ENCODE results near the gene PYGL.
"Not testable (repeated sequence)": the region's sequence is repeated elsewhere in the genome, so short reads cannot be mapped to it uniquely, and the experiment has no call there.

Gene PYGL

GRCh38 chr14:50943943-50944646 is at the start of gene PYGL:
PYGL (minus strand) TSS chr14:50944483; CDS start chr14:50944403, 80 bp downstream.
- no peak for DNase-seq (ENCODE audit: low read depth, low spot score)

GRCh38 chr14:50985859-50986331 is 41.6 kb upstream of the PYGL start:
- DNase-seq (ENCODE audit: low read depth, low spot score): no peak

DNA sequence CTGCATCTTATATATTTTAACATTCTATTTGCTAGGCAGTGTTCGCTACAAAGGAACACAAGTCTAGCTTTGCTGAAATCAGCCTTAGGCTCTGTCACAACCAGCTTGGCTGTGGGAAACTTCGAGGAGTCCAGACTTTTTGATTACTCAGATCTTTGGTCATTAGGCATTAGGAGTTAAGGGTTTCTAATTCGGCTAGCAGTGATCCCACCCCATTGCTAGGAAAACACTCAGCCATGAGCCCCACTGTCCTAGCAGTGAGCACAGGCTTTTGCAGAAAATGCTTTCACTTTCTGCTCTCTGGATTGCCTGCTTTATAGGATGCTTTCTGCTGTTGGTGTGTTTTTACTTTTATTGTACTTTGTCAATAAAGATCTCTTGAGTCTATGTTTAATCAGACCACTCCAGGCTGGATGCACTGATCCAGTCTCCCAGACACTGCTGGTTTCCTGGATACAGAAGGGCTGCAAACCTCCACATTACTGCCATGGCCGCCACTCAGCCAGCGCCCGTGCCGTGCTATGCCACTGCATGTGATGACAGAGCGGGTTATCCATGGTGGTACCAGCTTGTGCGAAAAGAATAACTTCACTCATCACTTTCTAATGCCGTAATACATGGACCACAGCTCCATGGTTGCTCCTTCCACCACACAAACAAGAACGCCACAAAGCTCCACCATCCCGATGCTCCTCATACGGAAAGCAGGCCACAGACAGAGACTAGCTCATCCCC is 41.0 kb upstream of the PYGL start:
- no peak for DNase-seq (ENCODE audit: low read depth, low spot score)

GRCh38 chr14:50984036-50984710 is 39.9 kb upstream of the PYGL start:
- no peak for DNase-seq (ENCODE audit: low read depth, low spot score)

- DNase-seq (ENCODE audit: low read depth, low spot score): no peak
Observed at GRCh38 chr14:50979941-50980850, 35.9 kb upstream of the PYGL start.

- no peak for DNase-seq (ENCODE audit: low read depth, low spot score)
Observed at GRCh38 chr14:50978888-50979287, 34.6 kb upstream of the PYGL start.

DNA sequence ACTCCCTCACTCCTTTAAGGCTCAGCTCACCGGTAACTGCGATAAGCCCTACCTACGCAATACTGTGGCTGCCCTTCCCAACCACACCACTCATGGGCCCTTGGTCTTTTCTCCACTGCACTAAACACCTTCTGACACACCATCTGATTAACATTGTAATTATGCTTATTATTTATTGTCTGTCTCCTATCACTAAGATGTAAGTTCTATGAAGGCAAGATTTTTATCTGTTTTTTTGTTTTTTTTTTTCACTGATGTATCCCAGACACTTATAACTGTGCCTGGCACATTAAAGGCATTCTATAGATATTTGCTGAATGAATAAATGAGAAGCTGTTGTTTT is 34.2 kb upstream of the PYGL start:
- DNase-seq (ENCODE audit: low read depth, low spot score): no peak

- no peak for DNase-seq (ENCODE audit: low read depth, low spot score)
Observed at GRCh38 chr14:50977863-50978528, 33.7 kb upstream of the PYGL start.

GRCh38 chr14:50974118-50974517 is 29.8 kb upstream of the PYGL start:
- no peak for DNase-seq (ENCODE audit: low read depth, low spot score)

DNA sequence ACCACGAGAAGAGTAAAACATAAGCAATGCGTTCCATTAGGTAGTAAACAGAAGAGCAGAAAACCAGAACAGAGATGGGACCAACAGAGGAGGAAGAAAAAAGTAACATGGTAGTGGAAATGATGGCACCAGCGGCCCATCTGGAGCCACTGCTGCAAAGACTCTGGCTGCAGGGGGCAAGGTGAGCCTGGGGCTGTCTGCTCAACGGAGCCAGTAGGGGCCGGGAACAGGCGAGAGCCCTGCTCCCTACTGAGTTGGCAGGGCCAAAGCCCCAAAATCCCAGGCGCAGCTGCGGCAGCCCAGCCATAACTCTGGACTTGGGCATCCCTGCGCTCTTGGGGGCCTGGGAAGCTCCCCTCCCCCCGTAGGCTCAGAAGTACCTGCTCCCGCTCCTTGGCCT is 28.5 kb upstream of the PYGL start:
- no peak for DNase-seq (ENCODE audit: low read depth, low spot score)

DNA sequence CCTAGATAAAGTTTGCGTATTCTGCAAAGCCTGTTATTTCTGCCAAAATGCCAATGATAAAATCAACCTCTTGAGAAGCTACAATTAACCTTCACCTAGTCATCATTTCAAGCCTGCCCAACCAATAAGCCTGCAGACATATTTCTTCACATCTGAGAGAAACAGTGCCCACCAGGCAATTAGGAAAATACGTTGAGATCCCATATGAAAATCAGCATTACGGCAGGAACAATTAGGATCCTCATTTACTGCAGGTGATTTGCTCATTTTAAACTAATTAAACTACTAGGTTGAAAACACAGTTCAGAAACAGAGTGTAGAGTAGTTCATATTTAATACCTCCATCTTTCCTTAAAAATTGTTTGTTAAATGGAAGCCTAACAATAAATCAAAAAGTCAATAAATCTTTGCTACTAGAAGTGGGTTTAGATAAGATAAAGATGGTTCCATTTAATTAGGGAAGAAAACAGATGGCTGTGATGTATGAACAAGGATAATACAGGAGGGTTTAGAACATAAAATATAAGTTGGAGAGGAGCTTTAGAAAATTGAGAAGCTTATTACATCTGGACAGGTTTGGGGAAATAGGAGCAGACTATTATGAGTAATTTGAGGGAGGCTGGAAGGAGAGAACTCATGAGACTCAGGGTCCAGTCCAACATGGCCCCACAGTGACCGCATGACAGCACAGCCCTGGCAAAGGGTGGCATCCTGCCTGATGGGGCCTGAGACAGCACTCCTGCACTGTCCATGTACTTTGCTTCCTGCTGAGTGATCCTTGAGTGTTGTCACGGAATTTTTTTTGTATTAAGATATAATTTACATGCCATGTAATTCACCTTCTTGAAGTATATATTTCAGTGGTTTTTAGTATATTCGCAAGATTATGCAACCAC is 26.9 kb upstream of the PYGL start:
- no peak for DNase-seq (ENCODE audit: low read depth, low spot score)

DNA sequence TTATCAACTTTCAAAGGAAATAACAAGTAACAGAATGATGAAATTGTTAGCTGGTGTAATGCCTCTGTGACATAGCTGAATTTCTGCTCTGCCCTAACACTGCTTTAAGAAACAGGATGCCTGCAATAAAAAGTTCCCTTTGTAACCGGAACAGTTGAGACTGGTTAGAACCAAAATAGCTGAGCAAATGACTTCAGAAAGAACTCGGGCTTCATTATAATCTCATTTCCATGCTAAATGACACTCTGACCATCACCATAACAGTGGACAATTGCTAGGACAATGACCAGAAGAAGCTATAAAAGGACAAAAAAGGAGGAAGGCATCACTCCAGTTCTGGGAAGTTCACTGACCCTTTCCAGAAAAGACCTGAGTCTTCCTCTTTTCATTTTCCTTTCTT is 23.5 kb upstream of the PYGL start:
- no peak for DNase-seq (ENCODE audit: low read depth, low spot score)

GRCh38 chr14:50967103-50967502 is 22.8 kb upstream of the PYGL start:
- no peak for DNase-seq (ENCODE audit: low read depth, low spot score)

DNA sequence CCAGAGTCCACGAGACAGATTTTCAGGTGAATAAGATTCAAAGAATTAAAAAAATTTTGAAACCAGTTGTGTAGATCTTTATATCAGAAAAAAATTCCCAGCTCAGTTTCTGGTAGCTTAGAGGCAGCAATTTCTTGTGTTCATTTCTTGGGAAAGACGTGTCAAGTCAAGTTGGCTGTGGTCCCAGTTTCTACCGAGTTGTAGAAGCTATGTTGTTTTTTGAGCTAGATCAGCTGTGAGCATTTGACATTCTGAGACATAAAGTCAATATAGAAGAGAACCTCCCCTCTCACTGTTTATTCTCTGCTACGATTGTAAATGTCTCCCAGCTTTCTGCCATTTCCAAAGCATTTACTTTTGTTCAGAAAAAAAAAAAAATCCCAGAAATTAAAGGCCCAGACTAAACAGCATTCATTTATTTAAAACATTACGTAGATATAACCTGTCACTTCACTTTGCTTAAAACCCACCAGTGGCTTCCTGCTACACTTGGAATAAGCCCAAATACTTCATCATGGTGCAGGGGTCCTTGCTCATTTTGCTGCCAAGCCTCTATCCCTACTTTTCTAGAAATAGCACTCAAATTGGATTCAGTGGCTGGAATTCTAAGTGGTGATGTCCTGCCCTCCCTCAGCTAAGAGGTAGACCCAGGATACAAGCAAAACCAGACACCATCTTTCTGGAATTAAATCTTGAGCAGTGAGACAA is 20.6 kb upstream of the PYGL start:
- peak; percentile 85 for DNase-seq (ENCODE audit: low read depth, low spot score)

DNA sequence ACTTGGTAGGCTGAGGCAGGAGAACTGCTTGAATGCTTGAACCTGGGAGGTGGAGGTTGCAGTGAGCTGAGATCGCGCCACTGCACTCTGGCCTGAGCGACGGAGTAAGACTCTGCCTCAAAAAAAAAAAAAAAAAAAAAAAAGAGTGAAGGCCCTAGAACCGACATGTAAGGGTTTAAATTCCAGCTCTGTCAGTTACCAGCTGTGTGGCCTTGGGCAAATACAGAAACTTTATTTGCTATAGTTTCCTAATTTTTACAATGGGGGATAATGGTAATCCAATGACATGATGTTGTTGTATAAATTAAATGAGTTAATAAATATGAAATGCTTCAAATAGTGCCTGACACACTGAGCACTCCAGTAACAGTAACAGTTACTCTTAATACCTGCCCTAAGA is 19.6 kb upstream of the PYGL start:
- no peak for DNase-seq (ENCODE audit: low read depth, low spot score)

- no peak for DNase-seq (ENCODE audit: low read depth, low spot score)
Observed at GRCh38 chr14:50961605-50962221, 17.4 kb upstream of the PYGL start.

GRCh38 chr14:50957296-50957695 is 13.0 kb upstream of the PYGL start:
- DNase-seq (ENCODE audit: low read depth, low spot score): no peak

DNA sequence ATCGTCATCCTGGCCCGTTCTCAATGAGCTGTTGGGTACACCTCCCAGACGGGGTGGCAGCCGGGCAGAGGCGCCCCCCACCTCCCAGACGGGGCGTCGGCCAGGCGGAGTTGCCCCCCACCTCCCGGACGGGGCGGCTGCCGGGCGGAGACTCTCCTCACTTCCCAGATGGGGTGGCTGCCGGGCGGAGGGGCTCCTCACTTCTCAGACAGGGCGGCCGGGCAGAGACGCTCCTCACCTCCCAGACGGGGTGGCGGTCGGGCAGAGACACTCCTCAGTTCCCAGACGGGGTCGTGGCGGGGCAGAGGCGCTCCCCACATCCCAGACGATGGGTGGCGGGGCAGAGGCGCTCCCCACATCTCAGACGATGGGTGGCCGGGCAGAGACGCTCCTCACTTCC is 12.1 kb upstream of the PYGL start:
- DNase-seq (ENCODE audit: low read depth, low spot score): not testable (repeated sequence)
